GM21737 (cell line): ENCODE results near the gene EIF4G3.
"Not testable (repeated sequence)": the region's sequence is repeated elsewhere in the genome, so short reads cannot be mapped to it uniquely, and the experiment has no call there.

Source experiments
- ATAC-seq: cut with Tn5 transposase; IDR thresholded peaks from one replicate; pipeline ENCODE4 v1.9.1; 2021; ENCODE audit warnings: mild to moderate bottlenecking, moderate library complexity; ENCODE audit not compliant: unreplicated experiment

Gene EIF4G3

DNA sequence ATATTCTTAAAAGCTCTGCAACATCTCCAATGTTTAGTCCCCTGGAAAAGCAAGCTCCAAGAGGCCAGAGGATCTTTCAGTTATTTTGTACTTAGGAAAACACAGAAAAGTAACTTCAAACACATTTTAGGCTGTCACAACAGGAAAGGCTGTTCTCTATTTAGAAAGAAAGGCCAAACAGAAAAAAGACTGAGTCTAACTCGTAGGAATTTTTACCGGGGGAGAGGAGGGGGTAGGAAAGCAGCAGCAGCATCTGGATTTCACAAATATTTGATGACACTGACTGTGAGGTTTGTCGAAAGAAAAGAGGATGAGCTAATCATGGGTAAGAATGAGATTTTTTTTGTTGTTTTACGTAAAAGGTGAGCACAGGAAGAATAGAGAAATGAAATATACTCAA is 107.1 kb downstream of the EIF4G3 start:
- ATAC-seq, result no peak

GRCh38 chr1:21068937-21069336 is 107.8 kb downstream of the EIF4G3 start:
- ATAC-seq, result no peak

- no peak for ATAC-seq
Observed at GRCh38 chr1:21067551-21068227, 109.0 kb downstream of the EIF4G3 start.

- ATAC-seq, result no peak
Observed at GRCh38 chr1:21066356-21067012, 110.2 kb downstream of the EIF4G3 start.

DNA sequence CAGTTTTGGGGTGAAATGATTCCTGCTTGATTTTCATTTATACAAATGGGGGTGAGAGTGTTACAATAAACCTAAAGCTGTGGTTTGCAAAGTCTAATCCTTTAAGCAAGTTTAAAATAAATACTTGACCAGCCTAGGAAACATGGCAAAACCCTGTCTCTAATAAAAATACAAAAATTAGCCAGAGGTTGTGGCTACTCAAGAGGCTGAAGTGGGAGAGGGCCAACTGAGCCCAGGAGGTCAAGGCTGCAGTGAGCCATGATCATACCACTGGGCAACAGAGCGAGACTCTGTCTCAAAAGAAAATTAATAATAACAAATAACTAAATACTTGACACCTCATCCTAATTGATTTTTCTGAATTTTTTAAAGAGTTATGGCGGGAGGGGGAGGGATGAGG is 110.8 kb downstream of the EIF4G3 start:
- no peak for ATAC-seq

DNA sequence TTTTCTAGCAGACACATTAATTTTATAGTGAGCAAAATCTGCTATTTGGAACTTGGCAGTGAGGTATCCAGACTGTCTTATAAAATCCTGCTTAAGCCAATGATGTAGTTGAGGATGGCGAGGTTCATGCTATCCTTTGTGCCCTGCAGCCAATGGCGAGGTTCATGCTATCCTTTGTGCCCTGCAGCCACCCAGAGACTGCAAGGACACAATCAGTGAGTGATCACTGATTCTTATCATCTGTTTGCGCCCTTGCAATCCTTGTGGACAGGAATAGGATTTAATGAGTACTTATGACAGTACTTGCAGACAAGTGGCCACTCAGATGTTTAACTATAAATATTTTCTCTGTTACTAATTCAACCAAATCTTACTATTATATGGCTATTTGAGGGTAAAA is 112.6 kb downstream of the EIF4G3 start:
- no peak for ATAC-seq

- no peak for ATAC-seq
Observed at GRCh38 chr1:21060523-21060922, 116.2 kb downstream of the EIF4G3 start.

GRCh38 chr1:21059021-21059420 is 117.7 kb downstream of the EIF4G3 start:
- ATAC-seq, result no peak

GRCh38 chr1:21058035-21058793 is 118.5 kb downstream of the EIF4G3 start:
- ATAC-seq, result no peak

GRCh38 chr1:21053189-21053928 is 123.3 kb downstream of the EIF4G3 start:
- ATAC-seq, result not testable (repeated sequence)

DNA sequence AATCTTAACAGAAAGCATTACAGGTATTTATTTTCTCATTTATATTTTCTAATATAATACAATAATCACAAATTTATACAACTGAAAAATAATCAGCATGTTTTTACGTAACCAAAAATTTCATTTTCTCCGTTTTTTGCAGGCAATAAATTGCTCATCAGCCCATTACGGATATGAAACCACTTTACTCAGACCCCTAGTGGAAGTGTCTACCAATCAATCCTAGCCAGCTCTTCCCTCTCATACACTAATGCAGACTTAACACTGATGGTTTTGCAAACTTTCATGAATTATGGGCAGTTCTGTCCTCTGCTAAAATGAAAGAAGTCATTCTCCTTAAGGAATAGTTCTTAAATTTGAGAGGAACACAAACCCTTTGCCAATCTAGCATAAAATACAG is 124.7 kb downstream of the EIF4G3 start:
- no peak for ATAC-seq

- no peak for ATAC-seq
Observed at GRCh38 chr1:21051177-21051825, 125.4 kb downstream of the EIF4G3 start.

DNA sequence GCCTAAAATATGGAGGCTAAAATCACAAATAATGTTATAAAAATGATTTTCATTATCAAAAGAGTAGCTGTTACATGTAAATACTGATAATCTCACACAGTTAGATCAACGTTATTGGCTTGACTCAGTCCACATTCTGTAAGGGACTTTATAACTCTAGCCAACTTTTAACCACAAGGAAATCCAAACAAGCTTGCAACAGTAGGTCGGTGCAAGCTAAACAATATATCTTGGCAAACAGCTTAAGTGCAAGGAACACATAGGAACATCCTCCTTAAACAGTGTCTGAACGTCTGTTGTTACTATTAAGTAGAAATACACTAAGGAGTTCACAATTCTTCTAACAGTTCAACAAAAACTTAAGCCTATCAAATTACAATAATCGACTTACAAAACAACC is 126.7 kb downstream of the EIF4G3 start:
- ATAC-seq, result no peak

DNA sequence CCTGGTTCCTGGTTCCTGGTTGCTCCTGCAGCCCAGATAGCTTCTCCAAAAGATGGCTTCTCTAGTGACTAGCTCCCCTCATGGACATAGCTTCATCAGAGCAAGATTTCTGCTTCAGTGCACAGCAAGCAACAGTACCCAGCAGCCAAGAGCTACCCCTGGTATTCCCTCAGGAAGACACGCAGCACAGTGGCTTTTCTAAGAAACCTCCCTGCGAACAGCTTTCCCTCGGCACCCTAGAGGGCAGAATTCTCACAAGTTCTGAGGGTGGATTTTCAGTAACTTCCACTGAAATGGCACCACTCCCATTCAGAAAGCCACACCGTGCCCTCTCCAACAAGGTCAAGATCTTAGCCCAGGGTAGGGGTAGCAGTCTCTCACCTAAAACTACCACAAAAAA is 128.2 kb downstream of the EIF4G3 start:
- no peak for ATAC-seq

DNA sequence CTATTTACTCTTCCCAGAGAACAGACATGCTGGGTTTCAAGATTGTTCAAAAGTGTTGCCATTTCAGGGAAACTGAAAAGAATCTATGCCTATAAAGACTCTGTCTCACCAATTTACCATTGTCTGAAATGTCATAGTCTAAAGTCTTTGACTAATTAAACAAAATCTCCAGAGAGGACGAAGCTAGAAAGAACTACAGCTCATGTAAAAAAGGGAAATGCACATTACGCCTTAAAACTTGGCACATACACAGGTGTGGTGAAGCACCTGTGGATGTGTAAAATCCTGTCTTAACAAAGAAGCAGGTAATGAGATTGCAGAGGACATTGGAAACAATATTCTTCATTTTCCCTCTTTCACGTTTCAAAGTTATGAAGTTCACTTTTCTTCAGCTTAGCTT is 130.6 kb downstream of the EIF4G3 start:
- no peak for ATAC-seq

DNA sequence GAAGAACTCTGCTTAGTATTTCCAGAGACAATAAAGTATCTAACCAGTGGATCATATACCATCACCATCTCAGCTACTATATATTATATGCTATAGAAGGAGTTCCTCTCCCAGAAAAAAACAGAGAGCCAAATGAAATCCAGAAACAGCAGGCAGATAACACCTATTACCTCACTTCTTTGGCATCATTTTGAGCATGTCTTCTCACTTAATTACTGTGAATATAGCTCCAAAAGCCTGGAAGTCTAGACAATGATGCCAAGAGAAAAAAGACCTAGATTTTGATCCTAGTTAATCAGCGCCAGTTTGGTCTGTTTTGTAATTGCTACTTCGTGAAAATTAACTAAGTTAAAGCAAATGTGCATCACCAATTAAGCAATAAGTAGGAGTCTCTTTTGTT is 131.3 kb downstream of the EIF4G3 start:
- ATAC-seq, result no peak

GRCh38 chr1:21042929-21043605 is 133.6 kb downstream of the EIF4G3 start:
- ATAC-seq, result no peak

DNA sequence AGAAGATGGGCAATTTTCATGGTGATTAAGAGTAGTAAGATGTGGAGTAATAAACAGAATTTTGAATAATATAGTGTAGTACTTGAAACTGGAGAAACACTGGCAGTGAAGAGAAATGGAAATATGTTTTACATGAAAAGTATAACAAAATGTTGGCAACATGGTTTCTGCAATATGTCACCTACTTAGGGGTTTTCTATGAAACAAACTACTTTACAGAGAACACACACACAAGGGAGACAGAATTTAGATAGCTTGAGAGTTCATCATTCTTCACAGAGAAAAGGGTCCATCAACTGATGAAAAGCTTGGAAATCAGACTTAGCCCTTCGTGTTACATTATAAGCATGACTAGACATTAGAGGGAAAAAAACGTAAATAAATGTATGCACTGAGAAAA is 135.2 kb downstream of the EIF4G3 start:
- no peak for ATAC-seq

GRCh38 chr1:21037091-21037490 is 139.6 kb downstream of the EIF4G3 start:
- no peak for ATAC-seq

DNA sequence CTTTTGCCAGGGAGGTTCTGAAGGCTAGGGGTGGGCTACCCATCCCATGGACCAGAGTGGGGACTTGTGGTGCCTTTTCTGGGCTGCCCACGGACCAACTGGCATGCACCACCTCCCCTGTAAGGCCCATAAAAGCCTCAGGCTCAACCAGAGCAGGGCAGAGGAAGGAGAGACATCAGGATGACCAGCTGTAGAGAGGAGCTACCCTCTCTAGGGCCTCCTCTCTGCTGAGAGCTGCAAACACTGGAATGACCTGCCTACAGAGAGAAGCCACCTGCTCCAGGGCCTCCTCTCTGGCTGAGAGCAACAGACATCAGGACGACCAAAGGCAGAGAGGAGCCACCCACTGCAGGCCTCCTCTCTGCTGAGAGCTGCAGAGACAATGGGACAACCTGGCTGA is 140.9 kb downstream of the EIF4G3 start:
- no peak for ATAC-seq
